AG04449 (cell line): ENCODE measurements around the gene DOCK6.

Source experiments
- CTCF ChIA-PET: fragments of 350-600 bp; formaldehyde crosslinking; extraction: SDS; loops from one replicate; lab custom pipeline; 2021; ENCODE audit warnings: antibody characterized with exemption; lab: Yijun Ruan, JAX
- POLR2A ChIA-PET: fragments of 400-600, 350-600 bp; formaldehyde crosslinking; extraction: SDS; loops from one replicate; lab custom pipeline; 2020; ENCODE audit warnings: antibody characterized with exemption, inconsistent platforms; lab: Yijun Ruan, JAX
- DNase-seq: peaks from one replicate; pipeline ENCODE4 v3.0.0-alpha.2; 2010; ENCODE audit warnings: low read depth, low spot score
- H3K4me3 ChIP-seq: 2 replicates; pipeline ENCODE4 v1.5.1; 2011; ENCODE audit warnings: low read depth, mild to moderate bottlenecking, control low read depth, low read length
- CTCF ChIP-seq: IDR thresholded peaks from one replicate; pipeline ENCODE4 v1.5.1; 2011; ENCODE audit warnings: mild to moderate bottlenecking, moderate library complexity, low read length, control low read depth, inconsistent platforms; ENCODE audit not compliant: insufficient read depth; ENCODE audit errors: missing control alignments

Gene DOCK6

GRCh38 chr19:11176466-11177193, 85.7 kb downstream of the DOCK6 start:
- no peak for TF ChIP-seq CTCF
- CTCF ChIA-PET: no interaction called here
- POLR2A ChIA-PET: no interaction called here
- no peak for DNase-seq
- H3K4me3 ChIP-seq: no peak overlapping the region

GRCh38 chr19:11175920-11176319, 86.4 kb downstream of the DOCK6 start:
- no peak overlapping the region for H3K4me3 ChIP-seq
- POLR2A ChIA-PET: no interaction called here
- DNase-seq: no peak
- CTCF ChIA-PET: no interaction called here
- no peak for TF ChIP-seq CTCF

GRCh38 chr19:11174336-11174735, 88.0 kb downstream of the DOCK6 start:
- TF ChIP-seq CTCF: no peak
- no peak overlapping the region for H3K4me3 ChIP-seq
- ChIA-PET POLR2A (interaction anchor here (1.2 kb wide), 1 partner anchor 35 kb away, joined by 3 read pairs; no protein-coding TSS in a partner anchor), CTCF (no interaction called here)
- DNase-seq: no peak

GRCh38 chr19:11173516-11174155, 88.7 kb downstream of the DOCK6 start:
- DNase-seq: no peak
- ChIA-PET CTCF (no interaction called here), POLR2A (no interaction called here)
- H3K4me3 ChIP-seq: no peak overlapping the region
- no peak for TF ChIP-seq CTCF

- no peak for DNase-seq
- ChIA-PET POLR2A (no interaction called here), CTCF (no interaction called here)
- no peak overlapping the region for H3K4me3 ChIP-seq
- TF ChIP-seq CTCF: no peak
These were observed 89.7 kb downstream of the DOCK6 start for GRCh38 chr19:11172576-11172975.

- ChIA-PET CTCF (interaction anchor here (0.7 kb wide), 1 partner anchor 9 kb away, joined by 3 read pairs; no protein-coding TSS in a partner anchor), POLR2A (no interaction called here)
- no peak for DNase-seq
- H3K4me3 ChIP-seq: no peak overlapping the region
- no peak for TF ChIP-seq CTCF
These were observed 91.2 kb downstream of the DOCK6 start for GRCh38 chr19:11171144-11171543.
